B cell (primary cell): ENCODE measurements around the gene C3. TPM values are rescaled to one million over a fixed set of nuclear protein-coding genes. Genes with fewer than 3 reads are reported as not detected.

Experiments
- ATAC-seq: fragments of 200-7000 bp; cut with Tn5 transposase; one replicate; pipeline ENCODE4 v1.10.0; 2021; ENCODE audit warnings: low read depth, mild to moderate bottlenecking, moderate number of reproducible peaks, moderate library complexity
- CTCF ChIA-PET: fragments of 350-600 bp; sonication (Branson Sonifier 250); formaldehyde crosslinking; loops from one replicate; lab custom pipeline; 2021; ENCODE audit warnings: antibody characterized with exemption, inconsistent platforms; lab: Charles Lee
- POLR2A ChIA-PET: fragments of 350-600 bp; sonication (Branson Sonifier 250); formaldehyde crosslinking; loops from one replicate; lab custom pipeline; 2021; ENCODE audit warnings: antibody characterized with exemption; lab: Charles Lee
- DNase-seq: peaks from one replicate; pipeline ENCODE4 v3.0.0; 2013
- H2AFZ ChIP-seq: 2 replicates; pipeline ENCODE4 v1.6.1; 2012; ENCODE audit warnings: mild to moderate bottlenecking, low read depth, low read length; ENCODE audit not compliant: insufficient read depth, poor library complexity, severe bottlenecking
- H3K27ac ChIP-seq, 2 donors: 1 replicate in 1 of 2; 2 replicates in 1 of 2; pipeline ENCODE4 v1.5.1; 2012 to 2013; ENCODE audit warnings: low read length in 2 of 2, mild to moderate bottlenecking in 2 of 2, moderate library complexity in 1 of 2
- H3K27me3 ChIP-seq, 4 experiments: fragments of 200-600 bp in 1 of 4; sonication (generic) in 1 of 4; replicated peaks in 1 of 4; 1 replicate in 2 of 4; 2 replicates in 2 of 4; pipeline versions ENCODE4 v1.6.1 to v1.7.0; 2013 to 2016; ENCODE audit warnings: low read length in 3 of 4, mild to moderate bottlenecking in 2 of 4, mixed read lengths in 1 of 4, moderate library complexity in 1 of 4; ENCODE audit not compliant: insufficient read depth in 4 of 4, control insufficient read depth in 3 of 4; ENCODE audit errors: control extremely low read depth in 1 of 4
- H3K36me3 ChIP-seq, 2 experiments: replicated peaks in 1 of 2; 1 replicate in 1 of 2; 2 replicates in 1 of 2; pipeline versions ENCODE4 v1.6.1 to v1.7.1; 2013; ENCODE audit warnings: low read length in 1 of 2; ENCODE audit not compliant: insufficient read depth in 2 of 2, control insufficient read depth in 1 of 2; ENCODE audit errors: control extremely low read depth in 1 of 2, extremely low read depth in 1 of 2
- H3K4me1 ChIP-seq, 2 donors: fragments of 200-600 bp in 1 of 2; sonication (generic) in 1 of 2; 1 replicate in 1 of 2; 2 replicates in 1 of 2; pipeline versions ENCODE4 v1.5.1 to v1.6.1; 2013 to 2017; ENCODE audit warnings: low read length in 2 of 2; ENCODE audit not compliant: control insufficient read depth in 2 of 2, insufficient read depth in 2 of 2
- H3K4me2 ChIP-seq: replicated peaks from 2 replicates; pipeline ENCODE3; 2012; ENCODE audit warnings: mild to moderate bottlenecking, low read depth, low read length; ENCODE audit not compliant: poor library complexity, severe bottlenecking
- H3K4me3 ChIP-seq, 5 experiments: fragments of 200-600 bp in 1 of 5; sonication (generic) in 1 of 5; 1 replicate in 3 of 5; 2 replicates in 2 of 5; pipeline versions ENCODE4 v1.5.1 to v1.7.0; 2011 to 2016; ENCODE audit warnings: low read length in 4 of 5, mild to moderate bottlenecking in 4 of 5, low read depth in 2 of 5, control low read depth in 1 of 5, moderate library complexity in 1 of 5; ENCODE audit not compliant: insufficient read depth in 1 of 5; ENCODE audit errors: control extremely low read depth in 1 of 5, extremely low read depth in 1 of 5
- H3K79me2 ChIP-seq: fragments of 200-600 bp; sonication (generic); one replicate; pipeline ENCODE4 v1.6.0; 2016; ENCODE audit warnings: low read length; ENCODE audit not compliant: control insufficient read depth, insufficient read depth
- H3K9ac ChIP-seq: fragments of 200-600 bp; sonication (generic); 2 replicates; pipeline ENCODE4 v1.6.1; 2017; ENCODE audit warnings: mild to moderate bottlenecking, low read length, moderate library complexity
- H3K9me3 ChIP-seq, 3 donors: one replicate each; pipeline versions ENCODE4 v1.6.1 to v1.7.1; 2013; ENCODE audit warnings: low read length in 2 of 3; ENCODE audit not compliant: control insufficient read depth in 2 of 3, insufficient read depth in 1 of 3; ENCODE audit errors: control extremely low read depth in 1 of 3
- H4K20me1 ChIP-seq: 2 replicates; pipeline ENCODE4 v1.6.0; 2012; ENCODE audit warnings: mild to moderate bottlenecking, low read length; ENCODE audit not compliant: insufficient read depth, control insufficient read depth, poor library complexity, severe bottlenecking
- H3K27ac Mint-ChIP-seq: one replicate; pipeline ENCODE4 v1.8.0; 2021; ENCODE audit warnings: mixed read lengths
- H3K27me3 Mint-ChIP-seq: one replicate; pipeline ENCODE4 v1.8.0; 2021; ENCODE audit warnings: mixed read lengths
- H3K4me1 Mint-ChIP-seq: one replicate; pipeline ENCODE4 v1.8.0; 2021; ENCODE audit warnings: mixed read lengths
- H3K4me3 Mint-ChIP-seq: one replicate; pipeline ENCODE4 v1.8.0; 2021; ENCODE audit warnings: mixed read lengths
- H3K9me3 Mint-ChIP-seq: one replicate; pipeline ENCODE4 v1.8.0; 2022; ENCODE audit warnings: mixed read lengths; ENCODE audit not compliant: insufficient read depth
- CTCF ChIP-seq: fragments of 200-600 bp; IDR thresholded peaks from one replicate; pipeline ENCODE4 v1.8.0; 2022; ENCODE audit warnings: antibody characterized with exemption, mild to moderate bottlenecking
- EZH2 ChIP-seq: IDR thresholded peaks from 2 replicates; pipeline ENCODE4 v1.6.1; 2012; ENCODE audit warnings: borderline replicate concordance, low read depth, mild to moderate bottlenecking, moderate library complexity, low read length; ENCODE audit not compliant: insufficient read depth, poor library complexity, severe bottlenecking
- WGBS: methylation state at CpG from one replicate; pipeline ENCODE4 v1.1.5; 2013; ENCODE audit warnings: missing lambda C conversion rate; ENCODE audit not compliant: insufficient coverage; 5-methylcytosine and 5-hydroxymethylcytosine counted together
- intact Hi-C: fragments of 100-400 bp; cut with micrococcal nuclease; formaldehyde crosslinking; loops from one replicate; pipeline ENCODE4 v1.10.0; 2022
- polyA plus RNA-seq: library from polyadenylated mRNA; depleted of rRNA; stranded (reverse); fragments of >200 nt; gene quantifications from 2 replicates; pipeline ENCODE4 v1.2.3, GENCODE V29; 2012
- total RNA-seq, 2 donors: library from RNA; stranded (reverse); fragments of 120-200 nt in 1 of 2; gene quantifications; 1 replicate in 1 of 2; 2 replicates in 1 of 2; pipeline versions ENCODE4 v1.2.3 to v1.2.4, GENCODE V29; 2013 to 2022

C3 gene
- total and polyA plus RNA-seq, 2 donors (not counting 1 experiment from before 2014, with no cell fraction given) = 0.01 to 0.47 TPM

DNA sequence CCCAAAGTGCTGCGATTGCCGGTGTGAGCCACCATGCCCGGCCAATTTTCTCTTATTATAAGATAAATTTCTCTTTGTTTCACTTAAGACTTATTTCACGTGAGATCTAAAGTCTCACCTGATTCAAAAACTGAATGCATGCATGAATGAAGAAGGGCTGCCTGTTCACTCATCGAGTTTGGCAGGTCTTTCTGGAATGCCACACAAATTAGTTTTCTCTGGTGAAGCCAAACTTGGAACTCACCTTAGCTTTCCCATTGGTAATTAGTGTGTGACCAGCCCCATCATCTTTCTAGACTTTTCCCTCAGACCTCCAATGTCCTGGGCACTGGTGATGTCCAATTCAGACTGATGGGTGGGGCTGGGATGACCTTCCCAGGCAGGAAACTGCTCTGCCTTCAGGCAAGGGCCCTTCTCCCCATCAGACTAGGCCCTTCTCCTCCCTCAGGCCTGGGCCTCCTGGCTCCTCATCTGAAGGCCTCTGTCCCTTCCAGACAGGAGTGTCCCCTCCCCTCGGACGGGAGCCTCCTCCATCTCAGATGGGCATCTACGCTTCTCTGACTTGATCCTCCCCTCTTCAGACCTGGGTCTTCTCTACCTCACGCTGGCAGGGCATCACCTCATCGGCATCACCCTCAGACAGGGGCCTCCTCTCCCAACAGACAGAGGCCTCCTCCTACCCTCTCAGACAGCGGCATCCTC, 14.4 kb downstream of the C3 start:
- intact Hi-C loops = no loop called here
- DNase-seq (no peak), ATAC-seq (no peak)
- Mint-ChIP-seq H3K9me3 (no peaks in the 10 kb centered on the region), H3K27me3 (peaks cover 22% of the 10 kb centered on the region), H3K27ac (no peak overlapping the region), H3K4me3 (no peak overlapping the region), H3K4me1 (peaks cover 9% of the 10 kb centered on the region)
- no peaks in the 10 kb centered on the region for H4K20me1 ChIP-seq
- no peak overlapping the region for H3K9ac ChIP-seq
- no peaks in the 10 kb centered on the region for H3K9me3 ChIP-seq
- ChIA-PET CTCF (no interaction called here), POLR2A (interaction anchor here (0.6 kb wide), 1 partner anchor 810 kb away, joined by 3 read pairs; no protein-coding TSS in a partner anchor)
- H3K79me2 ChIP-seq = no peaks in the 10 kb centered on the region
- WGBS = 94% methylated on average over 7 of the region's 11 CpGs
- H3K27ac ChIP-seq = no peak overlapping the region
- H3K4me2 ChIP-seq = no peak overlapping the region
- H3K4me3 ChIP-seq = no peak overlapping the region
- H3K27me3 ChIP-seq = peaks cover 0 to 24% (median 4%) of the 10 kb centered on the region in 4 experiments
- TF ChIP-seq EZH2 = no peak
- no peak for TF ChIP-seq CTCF
- H3K4me1 ChIP-seq = peaks cover 3 to 11% of the 10 kb centered on the region in 2 donors
- no peaks in the 10 kb centered on the region for H3K36me3 ChIP-seq
- H2AFZ ChIP-seq = no peak overlapping the region

- H3K27me3 ChIP-seq = peaks cover 0 to 2% (median 0%) of the 10 kb centered on the region in 4 experiments
- 96% methylated on average over 5 of the region's 8 CpGs for WGBS
- TF ChIP-seq EZH2 (no peak), CTCF (no peak)
- H3K4me3 Mint-ChIP-seq = no peak overlapping the region
- no peaks in the 10 kb centered on the region for H3K9me3 Mint-ChIP-seq
- H4K20me1 ChIP-seq = no peaks in the 10 kb centered on the region
- H3K4me1 ChIP-seq = no peaks in the 10 kb centered on the region
- H3K79me2 ChIP-seq = no peaks in the 10 kb centered on the region
- DNase-seq = no peak
- ChIA-PET CTCF (no interaction called here), POLR2A (no interaction called here)
- H3K27me3 Mint-ChIP-seq = no peaks in the 10 kb centered on the region
- H3K27ac Mint-ChIP-seq = no peak overlapping the region
- no peaks in the 10 kb centered on the region for H3K36me3 ChIP-seq
- no peaks in the 10 kb centered on the region for H3K4me1 Mint-ChIP-seq
- ATAC-seq = no peak
- no peak overlapping the region for H3K4me3 ChIP-seq
- intact Hi-C loops = no loop called here
- H3K27ac ChIP-seq = no peak overlapping the region
- H3K9me3 ChIP-seq = peaks cover 0 to 3% (median 0%) of the 10 kb centered on the region in 3 donors
- no peak overlapping the region for H3K4me2 ChIP-seq
- no peak overlapping the region for H2AFZ ChIP-seq
- H3K9ac ChIP-seq = no peak overlapping the region
Measured at GRCh38 chr19:6700586-6701316, 19.7 kb downstream of the C3 start.
